Thymus (tissue), 11 donors: ENCODE measurements around the gene ZBTB20. TPM values are rescaled to one million over a fixed set of nuclear protein-coding genes. Genes with fewer than 3 reads are reported as not detected.

Experiments used
- DNase-seq, 9 donors: peaks; one replicate each; pipeline ENCODE4 v3.0.0-alpha.2; 2013; ENCODE audit warnings: low spot score in 9 of 9, low read depth in 6 of 9, missing footprints in 1 of 9
- H3K27ac ChIP-seq, 2 donors: one replicate each; pipeline ENCODE4 v1.5.1; 2013; ENCODE audit warnings: control low read depth in 1 of 2, low read depth in 1 of 2, low read length in 1 of 2, mild to moderate bottlenecking in 1 of 2, moderate library complexity in 1 of 2
- H3K27me3 ChIP-seq, 2 donors: one replicate each; pipeline ENCODE4 v1.5.1; 2013; ENCODE audit warnings: low read length in 1 of 2; ENCODE audit not compliant: control insufficient read depth in 2 of 2, insufficient read depth in 1 of 2
- H3K36me3 ChIP-seq, 2 donors: one replicate each; pipeline ENCODE4 v1.5.1; 2013; ENCODE audit warnings: low read length in 1 of 2, mild to moderate bottlenecking in 1 of 2, moderate library complexity in 1 of 2; ENCODE audit not compliant: control insufficient read depth in 2 of 2, insufficient read depth in 2 of 2
- H3K4me1 ChIP-seq, 2 donors: one replicate each; pipeline ENCODE4 v1.5.1; 2013; ENCODE audit warnings: low read length in 2 of 2; ENCODE audit not compliant: control insufficient read depth in 2 of 2, insufficient read depth in 2 of 2
- H3K4me3 ChIP-seq, 2 donors: one replicate each; pipeline ENCODE4 v1.5.1; 2013; ENCODE audit warnings: low read length in 2 of 2, control low read depth in 1 of 2, mild to moderate bottlenecking in 1 of 2
- H3K9me3 ChIP-seq, 2 donors: one replicate each; pipeline ENCODE4 v1.5.1; 2013; ENCODE audit warnings: low read length in 1 of 2, mild to moderate bottlenecking in 1 of 2; ENCODE audit not compliant: control insufficient read depth in 2 of 2, insufficient read depth in 1 of 2
- WGBS: extraction: QIAGEN DNeasy Blood & Tissue Kit; methylation state at CpG from one replicate; pipeline ENCODE4 v1.1.7; 2013; 5-methylcytosine and 5-hydroxymethylcytosine counted together
- polyA plus RNA-seq: library from polyadenylated mRNA; stranded (reverse); fragments of 200-250 nt; gene quantifications from one replicate; pipeline ENCODE4 v1.2.3, GENCODE V29; 2013
- total RNA-seq: library from RNA; stranded (reverse); fragments of 120-200 nt; gene quantifications from one replicate; pipeline ENCODE4 v1.2.4, GENCODE V29; 2013
- donor health status: healthy.

Gene ZBTB20
- total and polyA plus RNA-seq, 2 donors = 1.2 to 8.9 TPM

GRCh38 chr3:114983248-114983647 lies 163.8 kb downstream of the ZBTB20 start:
- WGBS = 98% methylated on average over 6 of the region's 6 CpGs

DNA sequence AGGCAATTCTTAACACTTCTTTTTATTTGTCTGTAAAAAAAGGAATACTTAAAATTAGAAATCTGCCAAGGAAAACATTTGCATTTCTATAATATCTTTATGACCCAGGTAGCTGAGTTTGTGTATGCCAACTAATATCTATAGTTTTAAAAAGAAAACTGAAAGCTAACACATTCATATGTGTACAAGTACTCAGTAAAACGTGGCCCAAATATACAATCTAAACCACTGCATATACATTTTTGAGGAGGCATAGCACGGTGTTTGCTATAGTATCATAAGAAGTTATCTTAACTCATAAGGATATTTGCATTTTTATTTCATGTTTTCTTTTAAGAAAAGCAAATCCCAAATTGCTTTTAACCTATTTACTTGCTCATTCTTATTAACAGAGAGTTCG lies 172.7 kb downstream of the ZBTB20 start:
- 96% methylated on average over 3 of the region's 3 CpGs for WGBS

More at GRCh38 chr3:114983248-114983647, 163.8 kb downstream of the ZBTB20 start:
- DNase-seq = no peak
- no peaks in the 10 kb centered on the region for H3K9me3 ChIP-seq
- no peaks in the 10 kb centered on the region for H3K27me3 ChIP-seq
- no peak overlapping the region for H3K4me3 ChIP-seq
- H3K27ac ChIP-seq = no peak overlapping the region
- no peaks in the 10 kb centered on the region for H3K36me3 ChIP-seq
- no peaks in the 10 kb centered on the region for H3K4me1 ChIP-seq

GRCh38 chr3:114973536-114973935 lies 173.6 kb downstream of the ZBTB20 start:
- WGBS = 97% methylated on average over 3 of the region's 3 CpGs
- no peak for DNase-seq
- no peaks in the 10 kb centered on the region for H3K4me1 ChIP-seq
- H3K27ac ChIP-seq = no peak overlapping the region
- H3K36me3 ChIP-seq = no peaks in the 10 kb centered on the region
- H3K4me3 ChIP-seq = no peak overlapping the region
- H3K9me3 ChIP-seq = no peaks in the 10 kb centered on the region
- no peaks in the 10 kb centered on the region for H3K27me3 ChIP-seq

More for the DNA sequence above, 172.7 kb downstream of the ZBTB20 start:
- Histone ChIP-seq H3K4me3 (no peak overlapping the region), H3K27me3 (no peaks in the 10 kb centered on the region), H3K27ac (no peak overlapping the region), H3K36me3 (no peaks in the 10 kb centered on the region), H3K9me3 (no peaks in the 10 kb centered on the region), H3K4me1 (no peaks in the 10 kb centered on the region)
- no peak for DNase-seq

DNA sequence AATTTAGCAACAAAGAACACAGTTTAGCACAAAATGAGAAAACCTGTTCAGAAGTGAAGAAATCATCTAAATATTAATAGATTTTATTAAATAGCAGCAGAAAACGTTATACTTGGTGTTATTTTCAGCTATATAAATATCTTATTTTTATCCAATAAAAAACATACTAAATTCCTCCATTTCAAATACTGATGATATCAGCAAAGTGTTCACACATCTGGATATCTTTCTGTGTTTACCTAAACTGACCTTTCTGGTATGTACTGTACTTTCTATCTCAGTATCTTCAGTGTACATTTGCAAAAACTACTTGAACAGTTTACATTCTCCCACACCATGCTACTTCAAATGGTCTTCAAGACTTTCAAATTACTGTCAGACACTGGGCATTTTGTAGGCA lies 179.9 kb downstream of the ZBTB20 start:
- Histone ChIP-seq H3K9me3 (no peaks in the 10 kb centered on the region), H3K27ac (no peak overlapping the region), H3K4me1 (no peaks in the 10 kb centered on the region), H3K27me3 (no peaks in the 10 kb centered on the region), H3K4me3 (no peak overlapping the region), H3K36me3 (no peaks in the 10 kb centered on the region)
- 100% methylated on average over 1 of the region's 1 CpG for WGBS
- no peak for DNase-seq

- DNase-seq = no peak
- 93% methylated on average over 2 of the region's 2 CpGs for WGBS
These were observed 184.9 kb downstream of the ZBTB20 start for GRCh38 chr3:114962189-114962588.

DNA sequence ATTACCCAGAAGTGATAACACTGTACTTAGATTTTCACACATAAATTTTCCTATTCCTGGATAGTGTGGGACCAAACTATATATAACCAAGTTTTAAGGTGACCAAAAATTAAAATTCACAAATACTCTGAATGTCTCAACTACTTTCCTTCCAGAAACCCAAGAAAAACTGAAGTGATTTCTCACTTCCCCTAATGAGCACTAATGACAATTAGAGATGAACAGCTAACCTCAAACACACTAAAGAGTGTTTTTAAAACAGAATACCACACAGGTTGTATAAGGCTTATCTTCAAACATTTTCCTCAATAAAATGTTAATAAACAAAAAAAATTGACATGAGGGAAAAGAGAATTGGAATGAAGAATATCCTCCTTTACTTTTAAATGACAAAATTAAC lies 188.2 kb downstream of the ZBTB20 start:
- DNase-seq = no peak
- no peak overlapping the region for H3K4me3 ChIP-seq
- no peaks in the 10 kb centered on the region for H3K4me1 ChIP-seq
- no peak overlapping the region for H3K27ac ChIP-seq
- H3K27me3 ChIP-seq = no peaks in the 10 kb centered on the region
- no peaks in the 10 kb centered on the region for H3K9me3 ChIP-seq
- H3K36me3 ChIP-seq = no peaks in the 10 kb centered on the region

More at GRCh38 chr3:114962189-114962588, 184.9 kb downstream of the ZBTB20 start:
- H3K9me3 ChIP-seq = no peaks in the 10 kb centered on the region
- no peak overlapping the region for H3K4me3 ChIP-seq
- no peak overlapping the region for H3K27ac ChIP-seq
- H3K36me3 ChIP-seq = no peaks in the 10 kb centered on the region
- no peaks in the 10 kb centered on the region for H3K4me1 ChIP-seq
- H3K27me3 ChIP-seq = no peaks in the 10 kb centered on the region

DNA sequence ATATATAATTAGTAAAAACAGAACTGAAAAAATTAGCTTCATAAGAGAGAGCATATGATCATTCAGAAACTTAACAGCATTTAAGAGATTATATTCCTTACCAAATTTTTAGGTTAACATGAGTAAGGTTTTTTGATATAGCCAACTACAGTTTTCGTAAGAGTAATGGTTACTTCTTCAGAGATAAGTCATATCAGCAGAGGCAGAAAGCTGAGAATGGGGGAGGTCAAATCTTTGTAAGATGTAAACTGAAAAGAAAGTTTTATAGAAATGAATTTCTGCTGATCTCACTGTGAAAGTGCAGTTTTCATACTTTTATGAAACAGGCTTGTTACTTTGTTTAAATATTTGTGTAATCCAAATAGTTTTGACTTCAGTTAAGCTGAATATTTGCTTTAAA lies 193.3 kb downstream of the ZBTB20 start:
- no peaks in the 10 kb centered on the region for H3K9me3 ChIP-seq
- no peak overlapping the region for H3K4me3 ChIP-seq
- DNase-seq = no peak
- no peaks in the 10 kb centered on the region for H3K4me1 ChIP-seq
- 94% methylated on average over 1 of the region's 1 CpG for WGBS
- no peak overlapping the region for H3K27ac ChIP-seq
- no peaks in the 10 kb centered on the region for H3K36me3 ChIP-seq
- H3K27me3 ChIP-seq = no peaks in the 10 kb centered on the region

DNA sequence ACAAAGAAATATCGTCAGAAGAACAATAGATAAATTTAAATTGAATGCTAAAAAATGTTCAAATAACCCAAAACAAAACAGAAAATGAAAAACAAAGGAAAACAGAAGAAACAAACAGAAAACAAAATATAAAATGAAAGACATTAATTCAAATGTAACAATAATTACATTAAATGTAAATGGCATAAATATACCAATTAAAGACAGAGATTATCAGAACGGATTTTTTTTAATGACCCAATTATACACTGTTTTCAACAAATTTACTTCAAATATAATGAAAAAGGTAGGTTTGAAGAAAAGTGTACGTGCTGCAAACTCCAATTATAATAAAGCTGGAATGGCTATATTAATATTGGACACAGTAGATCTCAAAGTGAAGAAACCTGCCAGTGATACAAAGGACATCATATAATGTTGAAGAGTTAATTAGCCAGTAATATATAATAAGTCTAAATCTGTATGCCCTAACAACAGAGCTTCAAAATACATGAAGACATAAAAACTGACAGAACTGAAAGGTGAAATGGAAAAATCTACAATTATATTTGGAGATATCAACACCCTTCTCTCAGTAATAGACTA lies 193.8 kb downstream of the ZBTB20 start:
- H3K36me3 ChIP-seq = no peaks in the 10 kb centered on the region
- no peak overlapping the region for H3K4me3 ChIP-seq
- no peak for DNase-seq
- 65% methylated on average over 3 of the region's 3 CpGs for WGBS
- H3K27ac ChIP-seq = no peak overlapping the region
- no peaks in the 10 kb centered on the region for H3K27me3 ChIP-seq
- no peaks in the 10 kb centered on the region for H3K9me3 ChIP-seq
- H3K4me1 ChIP-seq = no peaks in the 10 kb centered on the region

DNA sequence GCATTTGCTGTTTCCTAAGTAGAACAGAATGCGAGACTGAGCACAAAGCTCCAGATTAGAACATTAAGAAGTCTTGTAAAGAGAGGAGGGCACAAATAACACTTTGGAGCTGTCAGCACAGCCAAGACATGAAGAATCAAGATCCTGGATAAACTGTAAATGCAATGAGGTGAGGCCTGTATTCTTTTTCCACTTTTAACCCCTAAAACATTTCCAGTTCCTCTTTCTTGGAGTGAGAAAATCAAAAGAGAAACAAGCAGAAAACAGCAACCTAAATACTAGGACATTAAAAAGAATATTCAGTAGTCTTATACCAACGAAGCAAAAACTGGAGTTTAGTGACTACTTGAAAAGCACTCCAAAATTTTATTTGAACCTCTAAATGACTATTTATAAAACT lies 204.3 kb downstream of the ZBTB20 start:
- Histone ChIP-seq H3K27me3 (no peaks in the 10 kb centered on the region), H3K4me1 (no peaks in the 10 kb centered on the region), H3K9me3 (no peaks in the 10 kb centered on the region), H3K4me3 (no peak overlapping the region), H3K36me3 (no peaks in the 10 kb centered on the region), H3K27ac (no peak overlapping the region)
- WGBS = 94% methylated on average over 2 of the region's 2 CpGs
- no peak for DNase-seq
